ENCODE data around the gene FOXN4. TPM values are rescaled to one million over a fixed set of nuclear protein-coding genes. Genes with fewer than 3 reads are reported as not detected.

Gene FOXN4
- polyA plus RNA-seq, 1 donor (not counting 4 experiments of a cell fraction or from before 2014, with no cell fraction given): not detected

GRCh38 chr12:109263439-109263838, 45.6 kb downstream of the FOXN4 start:
- dilution Hi-C loops (cut with MboI; ENCODE audit: extremely low pct_ligation_motif_present, low sequenced_read_pairs): no loop called here
- TF ChIP-seq EZH2 (IDR thresholded peaks at IDR 0.05; ENCODE audit: low read length): no peak
- TF ChIP-seq CTCF (optimal IDR thresholded peaks at IDR 0.05 in 1 of 3, IDR thresholded peaks at IDR 0.05 in 1 of 3, conservative IDR thresholded peaks at IDR 0.05 in 1 of 3; ENCODE audit: extremely low read depth in 1 of 3, insufficient read depth in 2 of 3, low read length in 3 of 3): no peak
- Histone ChIP-seq H4K20me1 (ENCODE audit: control insufficient read depth, extremely low read depth, insufficient read depth, low read length) (no peaks in the 10 kb centered on the region), H3K36me3 (ENCODE audit: control insufficient read depth in 2 of 2, extremely low read depth in 1 of 2, insufficient read depth in 2 of 2, low read length in 2 of 2) (no peaks in the 10 kb centered on the region), H3K9me3 (ENCODE audit: control insufficient read depth, low read depth, low read length) (no peaks in the 10 kb centered on the region), H3K27me3 (ENCODE audit: control insufficient read depth, extremely low read depth, insufficient read depth, low read length) (no peaks in the 10 kb centered on the region), H3K4me3 (ENCODE audit: control insufficient read depth in 2 of 3, extremely low read depth in 1 of 3, insufficient read depth in 2 of 3, low read depth in 1 of 3, low read length in 3 of 3) (no peak overlapping the region), H3K4me2 (ENCODE audit: control insufficient read depth, extremely low read depth, insufficient read depth, low read depth, low read length) (no peak overlapping the region), H2AFZ (ENCODE audit: control insufficient read depth, low read length) (no peak overlapping the region), H3K4me1 (ENCODE audit: control insufficient read depth, extremely low read depth, insufficient read depth, low read length) (no peaks in the 10 kb centered on the region), H3K9me1 (ENCODE audit: control insufficient read depth, extremely low read depth, insufficient read depth, low read length) (no peaks in the 10 kb centered on the region), H3K79me2 (ENCODE audit: control insufficient read depth, insufficient read depth, low read length) (no peaks in the 10 kb centered on the region), H3K27ac (ENCODE audit: control insufficient read depth, insufficient read depth, low read length) (no peak overlapping the region), H3K9ac (ENCODE audit: control insufficient read depth, extremely low read depth, insufficient read depth, low read length) (no peak overlapping the region)
- FAIRE-seq: no peak
- DNase-seq (ENCODE audit: low read depth, low spot score): no peak

DNA sequence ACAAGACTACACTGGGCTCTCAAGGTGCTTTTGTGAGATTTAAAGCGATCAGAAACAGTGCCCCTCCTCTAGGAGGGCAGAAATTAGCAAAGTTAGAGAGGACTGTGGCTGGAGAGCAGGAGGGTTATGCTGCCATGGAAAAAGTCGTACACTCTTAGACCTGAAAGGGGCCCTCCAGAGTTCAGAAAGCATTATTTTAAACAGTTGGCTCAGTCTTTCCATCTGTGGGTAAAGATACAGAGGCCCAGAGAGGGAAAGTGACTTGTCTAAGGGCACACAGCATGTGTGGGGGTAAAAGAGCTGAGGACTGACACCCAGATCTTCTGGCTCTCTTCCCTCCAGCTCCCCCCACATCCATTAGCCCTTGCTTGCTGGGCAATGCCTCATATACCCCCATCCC, 47.1 kb downstream of the FOXN4 start:
- Histone ChIP-seq H2AFZ (ENCODE audit: control insufficient read depth, low read length) (no peak overlapping the region), H3K9me1 (ENCODE audit: control insufficient read depth, extremely low read depth, insufficient read depth, low read length) (no peaks in the 10 kb centered on the region), H3K36me3 (ENCODE audit: control insufficient read depth in 2 of 2, extremely low read depth in 1 of 2, insufficient read depth in 2 of 2, low read length in 2 of 2) (no peaks in the 10 kb centered on the region), H3K4me1 (ENCODE audit: control insufficient read depth, extremely low read depth, insufficient read depth, low read length) (no peaks in the 10 kb centered on the region), H3K9ac (ENCODE audit: control insufficient read depth, extremely low read depth, insufficient read depth, low read length) (no peak overlapping the region), H3K4me2 (ENCODE audit: control insufficient read depth, extremely low read depth, insufficient read depth, low read depth, low read length) (no peak overlapping the region), H4K20me1 (ENCODE audit: control insufficient read depth, extremely low read depth, insufficient read depth, low read length) (no peaks in the 10 kb centered on the region), H3K79me2 (ENCODE audit: control insufficient read depth, insufficient read depth, low read length) (no peaks in the 10 kb centered on the region), H3K27me3 (ENCODE audit: control insufficient read depth, extremely low read depth, insufficient read depth, low read length) (no peaks in the 10 kb centered on the region), H3K9me3 (ENCODE audit: control insufficient read depth, low read depth, low read length) (no peaks in the 10 kb centered on the region), H3K4me3 (ENCODE audit: control insufficient read depth in 2 of 3, extremely low read depth in 1 of 3, insufficient read depth in 2 of 3, low read depth in 1 of 3, low read length in 3 of 3) (no peak overlapping the region), H3K27ac (ENCODE audit: control insufficient read depth, insufficient read depth, low read length) (no peak overlapping the region)
- TF ChIP-seq CTCF (optimal IDR thresholded peaks at IDR 0.05 in 1 of 3, IDR thresholded peaks at IDR 0.05 in 1 of 3, conservative IDR thresholded peaks at IDR 0.05 in 1 of 3; ENCODE audit: extremely low read depth in 1 of 3, insufficient read depth in 2 of 3, low read length in 3 of 3) (no peak), EZH2 (IDR thresholded peaks at IDR 0.05; ENCODE audit: low read length) (no peak)
- no peak for FAIRE-seq
- dilution Hi-C loops (cut with MboI; ENCODE audit: extremely low pct_ligation_motif_present, low sequenced_read_pairs): no loop called here
- DNase-seq (ENCODE audit: low read depth, low spot score): no peak

Measured in keratinocyte (primary cell).